Esophagus muscularis mucosa (tissue), 4 donors: ENCODE measurements around the gene NBL1. TPM values are rescaled to one million over a fixed set of nuclear protein-coding genes. Genes with fewer than 3 reads are reported as not detected.
A peak's percentile ranks its signal among the peaks of the same experiment; 100 is the strongest.

Source experiments
- DNase-seq: peaks from one replicate; pipeline ENCODE4 v3.0.0-alpha.2; 2017; ENCODE audit errors: extremely low spot score
- H3K27ac ChIP-seq, 4 donors: fragments of 200-600 bp; sonication (generic); replicated peaks in 1 of 4; 1 replicate in 3 of 4; 2 replicates in 1 of 4; pipeline ENCODE4 v1.5.1; 2016 to 2019; ENCODE audit warnings: mild to moderate bottlenecking in 1 of 4
- H3K27me3 ChIP-seq, 4 donors: fragments of 200-600 bp; sonication (generic); one replicate each; pipeline versions ENCODE4 v1.5.1 to v1.6.0; 2016 to 2019
- H3K36me3 ChIP-seq, 4 donors: fragments of 200-600 bp; sonication (generic); one replicate each; pipeline ENCODE4 v1.5.1; 2016 to 2019
- H3K4me1 ChIP-seq, 4 donors: fragments of 200-600 bp; sonication (generic); one replicate each; pipeline ENCODE4 v1.5.1; 2016 to 2019
- H3K4me3 ChIP-seq, 4 donors: fragments of 200-600 bp; sonication (generic); 1 replicate in 2 of 4; 2 replicates in 2 of 4; pipeline ENCODE4 v1.5.1; 2016 to 2019; ENCODE audit warnings: mild to moderate bottlenecking in 4 of 4, moderate library complexity in 1 of 4
- H3K9me3 ChIP-seq, 4 donors: fragments of 200-600 bp; sonication (generic); 1 replicate in 3 of 4; 2 replicates in 1 of 4; pipeline ENCODE4 v1.5.1; 2016 to 2019
- EP300 ChIP-seq: sonication (generic); formaldehyde crosslinking; IDR thresholded peaks from one replicate; pipeline ENCODE4 v1.6.1; 2017; ENCODE audit warnings: antibody characterized with exemption
- POLR2A ChIP-seq: fragments of 450-650 bp; IDR thresholded peaks from one replicate; pipeline ENCODE4 v1.6.1; 2017; ENCODE audit warnings: antibody characterized with exemption, moderate library complexity, mild to moderate bottlenecking, low read depth
- POLR2AphosphoS5 ChIP-seq, 2 donors: sonication (generic); formaldehyde crosslinking; IDR thresholded peaks; one replicate each; pipeline ENCODE4 v1.6.1; 2017; ENCODE audit warnings: antibody characterized with exemption in 2 of 2
- WGBS: methylation state at CpG from one replicate; pipeline ENCODE4 v1.1.5; 2018; 5-methylcytosine and 5-hydroxymethylcytosine counted together
- intact Hi-C: fragments of 100-400 bp; cut with DNase I; formaldehyde crosslinking; loops from one replicate; pipeline ENCODE4 v1.15.1; 2023
- total RNA-seq, 4 donors: library from RNA; depleted of rRNA; stranded (reverse); fragments of >200 nt; gene quantifications; one replicate each; pipeline versions ENCODE4 v1.1.0 to v1.2.1, GENCODE V29; 2016
- TF ChIP-seq, protein P1 (sequence below), 3 experiments: fragments of 200-600 bp in 2 of 3; fragments of 450-650 bp in 1 of 3; sonication (generic) in 2 of 3; IDR thresholded peaks; one replicate each; pipeline ENCODE4 v1.5.1; 2017 to 2019; ENCODE audit warnings: antibody characterized with exemption in 3 of 3, mild to moderate bottlenecking in 2 of 3, moderate library complexity in 1 of 3

Gene NBL1
- total RNA-seq, 4 donors from 2014 or later = 194 to 469 (median 307) TPM

DNA sequence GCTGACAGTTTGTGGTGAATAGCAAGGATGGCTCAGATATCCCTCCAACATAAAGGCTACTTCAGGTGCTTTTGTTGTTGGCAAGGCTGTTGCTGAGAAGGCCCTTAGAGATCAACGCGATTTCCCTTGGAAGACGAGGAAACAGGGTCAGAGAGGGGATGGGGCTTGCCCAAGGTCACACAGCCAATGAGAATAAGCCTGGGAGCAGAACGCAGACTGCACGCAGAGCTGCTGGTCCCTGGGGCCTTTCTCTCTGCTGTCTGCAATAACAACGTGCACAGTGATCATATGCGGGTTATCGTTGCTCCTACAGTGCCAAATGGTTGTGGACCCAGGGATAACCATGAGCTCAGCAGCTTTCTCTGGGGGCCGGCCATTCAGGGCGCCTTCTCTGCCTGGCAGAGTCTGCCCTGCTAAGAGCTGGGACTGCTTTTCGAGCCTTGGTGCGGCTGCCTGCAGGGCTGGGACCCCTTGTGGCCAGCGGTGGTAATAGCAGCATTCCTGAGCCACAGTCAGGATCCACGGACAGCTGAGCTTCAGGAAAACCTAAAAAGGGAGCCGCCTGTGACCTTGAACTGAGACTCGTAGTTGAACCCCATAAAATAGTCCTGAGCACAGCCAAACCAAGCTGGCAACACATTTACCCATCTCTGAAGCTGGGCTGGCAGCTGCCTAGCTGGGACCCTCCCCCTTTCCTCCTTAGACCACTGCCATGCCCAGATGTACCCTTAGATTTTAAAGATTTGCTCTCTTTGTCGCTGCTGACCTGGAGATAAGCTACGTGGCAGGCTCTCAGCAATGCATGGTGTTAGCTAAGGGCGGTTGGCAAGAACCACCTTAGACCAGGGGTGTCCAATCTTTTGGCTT is 60.4 kb downstream of the NBL1 start:
- Histone ChIP-seq H3K36me3 (peaks cover 6 to 23% (median 14%) of the 10 kb centered on the region in 4 donors), H3K27ac (no peak overlapping the region), H3K9me3 (no peaks in the 10 kb centered on the region), H3K4me1 (peaks cover 8 to 29% (median 22%) of the 10 kb centered on the region in 4 donors), H3K4me3 (no peak overlapping the region), H3K27me3 (no peaks in the 10 kb centered on the region)
- intact Hi-C loops = loop anchor here (2.0 kb wide), 1 partner anchor 42 kb away; no protein-coding TSS in a partner anchor
- 42% methylated on average over 9 of the region's 19 CpGs for WGBS
- TF ChIP-seq EP300 = no peak
- TF ChIP-seq, protein P1, sequence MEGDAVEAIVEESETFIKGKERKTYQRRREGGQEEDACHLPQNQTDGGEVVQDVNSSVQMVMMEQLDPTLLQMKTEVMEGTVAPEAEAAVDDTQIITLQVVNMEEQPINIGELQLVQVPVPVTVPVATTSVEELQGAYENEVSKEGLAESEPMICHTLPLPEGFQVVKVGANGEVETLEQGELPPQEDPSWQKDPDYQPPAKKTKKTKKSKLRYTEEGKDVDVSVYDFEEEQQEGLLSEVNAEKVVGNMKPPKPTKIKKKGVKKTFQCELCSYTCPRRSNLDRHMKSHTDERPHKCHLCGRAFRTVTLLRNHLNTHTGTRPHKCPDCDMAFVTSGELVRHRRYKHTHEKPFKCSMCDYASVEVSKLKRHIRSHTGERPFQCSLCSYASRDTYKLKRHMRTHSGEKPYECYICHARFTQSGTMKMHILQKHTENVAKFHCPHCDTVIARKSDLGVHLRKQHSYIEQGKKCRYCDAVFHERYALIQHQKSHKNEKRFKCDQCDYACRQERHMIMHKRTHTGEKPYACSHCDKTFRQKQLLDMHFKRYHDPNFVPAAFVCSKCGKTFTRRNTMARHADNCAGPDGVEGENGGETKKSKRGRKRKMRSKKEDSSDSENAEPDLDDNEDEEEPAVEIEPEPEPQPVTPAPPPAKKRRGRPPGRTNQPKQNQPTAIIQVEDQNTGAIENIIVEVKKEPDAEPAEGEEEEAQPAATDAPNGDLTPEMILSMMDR (IDR thresholded peaks at IDR 0.05) = peak; percentile 86 to 96 (median 88)
- no peak for DNase-seq

DNA sequence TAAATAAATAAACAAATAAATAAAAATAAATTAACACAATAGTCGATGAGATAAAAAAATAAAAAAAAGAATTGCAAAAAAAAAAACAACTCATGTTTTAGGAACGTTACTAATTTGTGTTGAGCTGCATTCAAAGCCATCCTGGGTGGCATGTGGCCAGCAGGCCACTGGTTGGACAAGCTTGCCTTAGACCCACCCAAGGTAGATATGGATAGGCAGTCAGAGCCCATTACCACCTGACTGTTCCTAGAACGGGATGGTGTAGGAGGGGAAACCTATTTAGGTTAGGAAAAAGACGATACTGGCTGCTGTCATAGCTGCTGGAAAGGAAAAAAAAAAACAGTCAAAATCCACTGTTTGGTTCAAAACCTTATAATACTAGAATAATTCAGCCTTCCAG is 61.4 kb downstream of the NBL1 start:
- Histone ChIP-seq H3K9me3 (no peaks in the 10 kb centered on the region), H3K27me3 (no peaks in the 10 kb centered on the region), H3K36me3 (peaks cover 0 to 13% (median 5%) of the 10 kb centered on the region in 4 donors), H3K4me3 (no peak overlapping the region), H3K27ac (no peak overlapping the region), H3K4me1 (peaks cover 8 to 29% (median 22%) of the 10 kb centered on the region in 4 donors)
- TF ChIP-seq EP300 (no peak), POLR2A (no peak), POLR2AphosphoS5 (IDR thresholded peaks at IDR 0.05) (no peak)
- TF ChIP-seq, protein P1 (IDR thresholded peaks at IDR 0.05) = no peak
- intact Hi-C loops = loop anchor here (2.0 kb wide), 1 partner anchor 43 kb away; no protein-coding TSS in a partner anchor
- no peak for DNase-seq
- 83% methylated on average over 4 of the region's 4 CpGs for WGBS

DNA sequence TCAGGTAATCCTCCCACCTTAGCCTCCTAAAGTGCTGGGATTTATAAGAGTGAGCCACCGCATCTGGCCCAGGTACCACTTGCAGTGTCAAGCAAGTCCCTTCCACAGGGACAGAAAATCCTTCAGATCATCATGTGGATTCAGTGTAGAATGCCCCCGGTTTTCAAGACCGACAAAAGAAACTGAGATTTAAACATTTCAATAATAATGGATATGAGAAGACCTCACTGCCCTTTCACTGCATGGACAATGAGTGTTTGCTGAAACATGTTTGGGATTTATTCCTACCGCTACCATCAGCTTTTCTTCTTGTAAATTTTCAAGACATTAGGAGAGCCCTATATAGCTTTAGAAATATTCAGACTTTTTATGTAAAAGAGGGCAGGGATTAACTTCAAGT is 62.0 kb downstream of the NBL1 start:
- H3K9me3 ChIP-seq = no peaks in the 10 kb centered on the region
- peaks cover 0 to 9% (median 0%) of the 10 kb centered on the region in 4 donors for H3K36me3 ChIP-seq
- 66% methylated on average over 4 of the region's 4 CpGs for WGBS
- no peak overlapping the region for H3K4me3 ChIP-seq
- TF ChIP-seq EP300 (no peak), POLR2A (no peak), POLR2AphosphoS5 (IDR thresholded peaks at IDR 0.05) (no peak)
- TF ChIP-seq, protein P1 (IDR thresholded peaks at IDR 0.05) = no peak
- no peak for DNase-seq
- H3K4me1 ChIP-seq = peaks cover 8 to 29% (median 22%) of the 10 kb centered on the region in 4 donors
- no peaks in the 10 kb centered on the region for H3K27me3 ChIP-seq
- intact Hi-C loops = no loop called here
- peak overlapping the region in 2 of 4 donors; percentile 5 to 18 for H3K27ac ChIP-seq

Other genes with a start within 250 kb of the NBL1 start
- gene CAPZB, start 158.8 kb upstream of the NBL1 start, total RNA-seq = 100 to 1,000 TPM; 186 to 261 (median 203) TPM
- gene HTR6, start 20.6 kb downstream of the NBL1 start, total RNA-seq = not detected
- 10 to 100 TPM; 20.8 to 34.4 (median 25.8) TPM for gene TMCO4, start 155.6 kb downstream of the NBL1 start, total RNA-seq
- not detected for gene RNF186, start 171.0 kb downstream of the NBL1 start, total RNA-seq
- 10 to 100 TPM in 1 of 4 donors, 1 to 10 TPM in 3; 5.1 to 14.9 (median 6.3) TPM for gene OTUD3, start 238.1 kb downstream of the NBL1 start, total RNA-seq